GM19023 (cell line): ENCODE results near the gene EXOSC3.
"Not testable (repeated sequence)": the region's sequence is repeated elsewhere in the genome, so short reads cannot be mapped to it uniquely, and the experiment has no call there.

Experiments
- ATAC-seq: cut with Tn5 transposase; IDR thresholded peaks from one replicate; pipeline ENCODE4 v1.9.1; 2021; ENCODE audit warnings: mild to moderate bottlenecking, moderate library complexity; ENCODE audit not compliant: unreplicated experiment

Gene EXOSC3

DNA sequence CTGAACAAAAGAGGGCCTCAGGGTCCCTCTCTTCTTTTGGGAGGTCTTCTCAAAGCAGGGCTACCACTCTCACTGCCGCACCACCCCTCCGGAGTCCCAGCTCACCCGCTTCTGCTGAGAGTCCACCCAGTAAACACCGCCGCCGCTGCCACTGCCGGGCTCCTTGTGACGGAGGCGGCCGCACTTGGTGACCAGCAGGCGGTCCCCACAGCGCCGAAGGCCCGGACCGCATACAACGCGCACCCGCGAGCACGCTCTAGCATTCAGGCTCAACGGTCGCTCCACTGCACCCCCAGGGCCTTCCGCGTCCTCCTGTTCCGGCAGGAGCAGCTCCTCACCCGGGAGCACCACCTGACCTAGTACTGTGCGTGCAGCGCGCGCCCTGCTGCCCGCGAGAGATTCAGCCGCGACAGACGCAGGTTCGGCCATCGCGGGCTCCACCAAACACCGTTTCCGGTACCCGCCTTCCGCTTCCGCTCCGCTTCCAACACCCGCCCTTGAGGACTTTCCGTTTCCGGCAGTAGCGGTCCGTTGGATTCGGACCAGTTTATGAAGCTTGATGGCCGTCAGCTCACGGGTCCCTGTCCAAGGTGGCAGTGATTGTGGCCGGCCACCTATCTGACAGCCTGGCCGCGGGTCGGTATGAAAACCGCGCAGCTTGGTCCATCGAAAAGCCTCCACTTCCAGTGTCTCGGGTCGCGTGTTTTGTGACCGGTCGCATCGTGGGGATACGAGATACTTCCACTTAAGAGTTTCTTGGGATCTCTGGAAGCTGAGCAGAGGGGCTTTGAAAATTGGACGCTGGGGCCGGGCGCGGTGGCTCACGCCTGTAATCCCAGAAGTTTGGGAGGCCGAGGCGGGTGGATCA is at the start of gene EXOSC3:
TSS of gene EXOSC3 (minus strand) at position 449 of the 868 bp plus-strand sequence. CDS start at position 429, 20 bp downstream.
- ATAC-seq: peak; percentile 95

DNA sequence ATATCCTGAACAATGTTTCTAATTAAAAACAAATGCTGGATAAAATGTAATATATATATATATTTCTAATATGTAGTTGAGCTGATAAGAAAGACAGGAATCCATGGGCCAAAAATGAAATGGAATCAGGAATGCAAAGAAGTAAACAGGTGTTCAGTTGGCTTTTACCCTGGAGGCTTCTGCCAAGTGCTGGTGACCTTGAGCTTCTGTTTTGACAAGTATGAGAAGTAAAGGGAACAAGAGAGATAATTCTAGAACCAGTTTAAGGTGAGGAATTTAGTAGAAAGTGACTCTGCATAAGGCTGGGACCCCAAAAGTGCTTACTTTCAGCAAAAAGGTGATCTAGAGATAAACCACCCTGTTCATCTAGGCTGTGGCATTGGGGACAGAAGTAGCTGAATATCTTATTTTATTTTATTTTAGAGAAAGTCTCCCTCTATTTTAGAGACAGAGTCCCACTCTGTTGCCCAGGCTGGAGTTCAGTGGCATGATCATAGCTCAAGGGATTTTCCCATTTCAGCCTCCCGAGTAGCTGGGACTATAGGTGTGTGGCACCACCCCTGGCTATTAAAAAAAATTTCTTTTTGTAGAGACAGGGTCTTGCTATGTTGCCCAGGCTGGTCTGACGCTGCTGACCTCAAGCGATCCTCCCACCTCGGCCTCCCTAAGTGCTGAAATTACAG is 42.8 kb upstream of the EXOSC3 start:
- ATAC-seq: no peak

DNA sequence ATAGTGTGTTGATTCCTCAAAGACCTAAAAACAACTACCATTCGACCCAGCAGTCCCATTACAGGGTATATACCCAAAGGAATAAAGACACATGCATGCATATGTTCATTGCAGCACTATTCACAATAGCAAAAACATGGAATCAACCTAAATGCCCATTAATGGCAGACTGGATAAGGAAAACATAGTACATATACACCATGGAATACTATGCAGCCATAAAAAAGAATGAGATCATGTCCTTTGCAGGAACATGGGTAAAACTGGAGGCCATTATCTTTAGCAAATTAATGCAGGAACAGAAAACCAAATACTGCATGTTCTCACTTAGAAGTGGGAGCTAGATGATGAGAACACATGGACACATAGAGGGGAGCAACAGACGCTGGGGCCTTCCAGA is 40.3 kb upstream of the EXOSC3 start:
- ATAC-seq: not testable (repeated sequence)

DNA sequence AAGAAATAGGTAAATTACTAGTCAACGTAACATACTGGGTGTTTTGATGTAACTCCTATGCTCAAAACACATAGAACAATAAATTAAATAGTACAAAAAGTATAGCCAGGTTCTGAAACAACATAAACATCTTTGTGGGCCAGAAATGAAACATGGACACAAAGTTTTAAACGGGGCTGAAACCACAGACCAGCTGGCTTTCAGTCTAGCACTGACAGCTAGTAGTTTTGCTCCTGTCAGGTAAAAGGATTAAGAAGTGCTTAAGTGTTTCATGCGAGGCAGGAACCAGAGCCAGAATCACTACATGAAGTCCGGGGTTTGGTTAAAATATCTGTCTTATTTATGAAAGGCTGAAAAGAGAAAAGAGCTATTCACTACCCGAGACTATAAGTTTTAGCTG is 35.3 kb upstream of the EXOSC3 start:
- ATAC-seq: no peak

DNA sequence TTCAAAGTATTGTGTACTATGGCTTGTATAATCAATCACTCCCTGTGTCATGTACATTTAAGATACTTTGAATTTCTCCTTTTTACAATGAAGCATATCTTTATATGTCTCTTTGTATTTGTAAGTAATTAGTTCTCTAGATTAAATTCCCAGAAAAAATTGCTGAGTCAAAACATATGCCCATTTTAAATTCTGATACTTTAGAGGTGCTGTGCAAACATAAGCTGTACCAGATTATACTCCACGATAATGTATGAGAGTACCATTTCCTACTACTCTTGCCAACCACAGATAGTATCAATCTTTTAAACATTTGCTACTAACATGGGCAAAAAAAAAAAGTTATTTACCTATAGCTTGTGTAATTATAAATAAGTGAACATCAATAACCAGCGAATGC is 34.0 kb upstream of the EXOSC3 start:
- ATAC-seq: no peak

DNA sequence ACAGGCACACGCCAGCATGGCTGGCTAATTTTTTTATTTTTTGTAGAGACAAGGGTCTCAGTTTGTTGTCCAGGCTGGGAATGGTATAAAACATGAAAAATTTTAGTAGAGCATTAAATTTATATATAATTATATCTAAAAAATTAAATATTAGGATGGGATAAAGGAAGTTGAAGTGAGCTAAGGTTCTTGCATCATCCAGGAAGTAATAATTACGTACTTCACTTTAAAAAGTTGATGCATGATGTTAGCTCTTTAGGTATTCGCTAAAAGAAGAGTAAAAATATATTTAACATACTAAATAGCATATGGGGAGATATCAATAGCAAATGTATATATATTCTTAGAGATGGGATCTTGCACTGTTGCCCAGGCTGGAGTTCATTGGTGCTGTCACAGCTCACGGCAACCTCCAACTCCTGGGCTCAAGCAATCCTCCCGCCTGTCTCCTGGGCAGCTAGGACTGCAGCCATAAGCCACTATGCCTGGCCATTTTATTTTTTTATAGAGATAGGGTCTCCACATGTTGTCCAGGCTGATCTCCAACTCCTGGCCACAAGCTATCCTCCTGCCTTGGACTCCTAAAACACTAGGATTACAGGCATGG is 28.0 kb upstream of the EXOSC3 start:
- ATAC-seq: no peak

DNA sequence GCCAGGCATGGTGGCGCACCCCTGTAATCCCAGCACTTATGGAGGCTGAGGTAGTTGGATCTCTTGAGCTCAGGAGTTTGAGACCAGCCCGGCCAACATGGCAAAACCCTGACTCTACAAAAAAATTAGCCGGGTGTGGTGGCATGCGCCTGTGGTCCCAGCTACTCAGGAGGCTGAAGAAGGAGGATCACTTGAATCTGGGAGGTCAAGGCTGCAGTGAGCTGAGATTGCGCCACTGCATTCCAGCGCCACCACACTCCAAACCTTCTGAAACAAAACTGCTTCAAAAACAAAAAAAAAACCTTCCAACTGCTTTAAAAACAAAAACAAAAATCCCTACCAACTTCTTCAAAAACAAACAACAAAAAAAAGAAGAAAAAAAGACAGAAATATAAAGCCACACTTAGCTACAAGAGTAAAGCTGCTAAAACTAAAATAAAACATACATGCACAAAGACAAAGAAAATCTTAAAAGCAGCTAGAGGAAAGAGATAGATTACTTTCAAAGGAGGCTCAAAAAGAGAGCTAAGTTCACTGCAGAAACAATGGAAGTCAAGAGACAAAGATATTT is 27.1 kb upstream of the EXOSC3 start:
- no peak for ATAC-seq

DNA sequence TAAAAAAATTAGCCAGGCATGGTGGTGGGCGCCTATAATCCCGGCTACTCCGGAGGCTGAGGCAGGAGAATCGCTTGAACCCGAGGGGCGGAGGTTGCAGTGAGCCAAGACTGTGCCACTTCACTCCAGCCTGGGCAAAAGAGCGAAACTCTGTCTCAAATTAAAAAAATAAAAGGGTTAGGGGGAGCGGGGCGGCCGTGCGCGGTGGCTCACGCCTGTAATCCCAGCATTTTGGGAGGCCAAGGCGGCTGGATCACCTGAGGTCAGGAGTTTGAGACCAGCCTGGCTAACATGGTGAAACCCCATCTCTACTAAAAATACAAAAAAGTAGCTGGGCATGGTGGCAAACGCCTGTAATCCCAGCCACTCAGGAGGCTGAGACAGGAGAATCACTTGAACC is 24.8 kb upstream of the EXOSC3 start:
- ATAC-seq: not testable (repeated sequence)

DNA sequence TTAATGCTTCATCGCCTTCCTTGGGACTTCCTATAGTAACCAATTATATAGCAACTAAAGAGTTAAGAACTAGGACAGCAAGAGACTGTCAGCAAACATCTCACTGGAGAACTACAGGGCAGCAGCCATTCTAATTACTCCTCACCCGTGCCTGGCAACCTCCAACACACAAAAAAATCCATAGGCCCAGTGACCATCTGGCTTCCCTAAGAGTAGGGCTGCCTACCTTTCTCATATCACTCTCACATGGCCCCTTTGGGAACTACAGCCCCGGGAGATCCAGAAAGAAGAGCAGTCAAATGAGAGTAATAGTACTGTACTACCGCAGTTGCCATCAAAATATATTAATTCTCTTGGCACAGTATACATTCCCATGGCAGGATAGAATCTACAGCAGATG is 21.4 kb upstream of the EXOSC3 start:
- ATAC-seq: no peak

DNA sequence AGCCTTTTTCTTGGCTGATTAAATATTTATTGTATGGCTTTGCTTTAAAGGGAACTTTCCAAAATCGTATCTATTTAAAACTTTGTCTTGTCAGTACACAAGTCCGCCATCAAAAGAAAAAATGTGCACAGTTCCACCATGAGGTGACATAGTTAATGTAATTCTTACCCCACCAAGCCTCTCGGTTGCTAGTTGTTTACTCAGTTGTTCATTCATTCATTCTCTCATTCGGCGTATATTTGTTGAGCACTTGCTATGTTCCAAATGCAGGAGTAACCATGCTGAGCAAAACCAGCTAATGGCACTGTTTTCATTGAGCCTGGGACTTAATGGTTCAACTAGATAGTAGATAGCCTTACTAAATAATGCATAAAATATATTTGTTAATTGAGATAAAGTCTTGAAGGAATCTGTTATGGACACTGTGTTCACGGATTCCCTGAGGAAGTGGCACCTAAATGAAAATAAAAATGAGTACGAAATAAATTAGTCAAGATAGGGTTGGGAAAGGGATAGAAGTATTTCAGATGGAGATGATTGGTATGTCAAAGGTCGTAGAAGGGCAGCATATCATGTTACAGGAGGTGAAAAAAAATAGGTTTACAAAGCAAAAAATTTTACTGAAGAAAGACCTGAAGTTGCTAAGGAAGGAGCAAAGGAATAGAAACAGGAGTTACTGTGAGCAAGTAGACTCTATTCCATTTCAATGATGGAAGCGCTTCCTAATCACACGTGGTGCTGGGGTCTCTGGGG is 17.3 kb upstream of the EXOSC3 start:
- ATAC-seq: no peak

DNA sequence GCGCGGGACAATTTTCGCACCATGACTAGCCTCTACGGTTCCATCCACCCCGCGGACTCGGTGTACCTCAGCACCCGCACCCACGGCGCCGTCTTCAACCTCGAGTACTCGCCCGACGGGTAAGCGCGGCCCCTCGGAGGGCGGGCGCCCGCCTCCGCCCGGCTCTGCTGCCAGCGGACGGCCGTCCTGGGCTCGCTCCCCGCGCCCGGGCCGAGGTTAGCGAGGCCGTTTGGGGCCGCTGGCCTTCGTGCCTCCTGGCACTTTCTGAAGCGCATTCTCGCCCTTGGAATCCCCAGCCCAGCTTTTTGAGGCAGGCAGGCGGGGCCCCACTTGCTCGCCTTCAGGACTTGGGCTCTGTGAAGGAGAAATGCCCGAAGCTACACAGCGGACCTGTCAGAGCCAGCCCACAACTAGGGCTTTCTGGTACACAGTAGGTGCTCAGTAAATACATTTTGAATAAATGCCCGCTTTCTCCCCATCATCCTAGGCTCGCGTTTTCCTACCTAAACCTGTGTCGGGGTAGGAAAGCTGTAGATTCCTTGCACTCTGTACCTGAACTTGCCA is 16.5 kb upstream of the EXOSC3 start:
- peak; percentile 52 for ATAC-seq

DNA sequence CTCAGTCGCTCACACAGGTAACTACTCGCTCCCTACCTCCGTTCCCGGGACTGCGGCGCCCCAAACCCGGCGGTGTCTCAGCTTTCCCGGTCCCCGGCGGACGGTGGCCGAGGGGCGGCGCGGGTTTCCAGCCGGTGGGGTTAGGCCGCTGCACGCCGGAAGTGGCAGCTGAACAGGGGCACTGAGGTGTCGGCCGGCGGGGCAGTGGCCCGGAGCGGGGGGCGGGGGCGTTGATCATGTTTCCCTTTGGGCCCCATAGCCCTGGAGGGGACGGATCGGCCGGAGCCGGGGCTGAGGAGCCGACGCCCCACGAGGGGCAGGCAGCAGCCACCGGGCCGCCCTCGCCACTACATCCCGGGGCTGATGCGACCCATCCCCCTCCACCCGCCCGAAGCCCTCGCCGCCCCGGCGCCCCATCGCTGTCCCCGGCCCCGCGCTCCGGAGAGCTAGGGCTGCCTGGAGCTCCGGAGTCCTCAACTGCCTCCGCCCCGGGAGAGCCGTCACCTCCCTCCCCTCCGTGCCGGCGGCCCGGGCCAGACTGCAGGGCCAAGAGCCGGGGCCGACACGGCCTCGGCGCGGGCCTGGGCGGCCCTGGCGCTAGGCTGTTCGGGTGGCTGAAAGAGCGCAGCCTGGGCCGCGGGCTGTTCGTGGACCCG is 15.9 kb upstream of the EXOSC3 start, which contains the start of gene DCAF10:
TSS of gene DCAF10 (plus strand) at position 167 of the 656 bp plus-strand sequence. CDS start at position 237, 70 bp downstream.
- peak; percentile 82 for ATAC-seq

DNA sequence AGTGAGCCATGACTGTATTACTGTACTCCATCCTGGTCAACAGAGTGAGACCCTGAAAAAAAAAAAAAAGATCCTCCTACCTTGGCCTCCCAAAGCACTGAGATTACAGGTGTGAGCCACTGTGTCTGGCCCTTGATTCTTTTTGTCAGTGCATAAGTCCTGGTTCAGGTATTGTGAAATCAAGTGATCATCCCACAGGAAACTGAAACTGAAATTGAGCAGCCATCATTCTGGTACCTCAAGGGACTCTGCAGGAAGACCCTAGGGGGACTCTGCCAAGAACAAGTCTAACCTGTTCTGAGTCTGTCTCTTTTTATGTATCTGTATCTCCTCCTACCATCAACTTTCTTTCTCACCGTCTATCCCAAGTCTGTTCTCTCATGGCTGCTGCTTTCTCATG is 13.8 kb upstream of the EXOSC3 start:
- no peak for ATAC-seq

DNA sequence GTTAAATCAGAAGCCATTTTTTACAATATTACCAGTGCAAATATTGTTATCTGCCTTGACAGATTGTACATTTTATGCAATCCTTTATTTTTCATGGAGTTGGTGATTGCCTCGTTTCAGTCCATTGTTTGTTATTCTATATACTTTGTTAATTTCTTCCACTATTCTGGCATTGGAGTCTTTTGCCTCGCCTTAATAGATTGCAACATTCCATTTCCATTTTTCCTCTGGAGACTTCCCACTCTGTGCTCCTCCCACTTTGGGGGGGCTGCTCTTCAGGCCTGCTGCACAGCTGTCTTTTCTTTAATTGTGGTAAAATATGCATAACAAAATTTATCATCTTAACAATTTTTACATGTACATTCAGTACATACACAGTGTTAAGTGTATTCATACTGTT is 11.4 kb upstream of the EXOSC3 start:
- no peak for ATAC-seq

DNA sequence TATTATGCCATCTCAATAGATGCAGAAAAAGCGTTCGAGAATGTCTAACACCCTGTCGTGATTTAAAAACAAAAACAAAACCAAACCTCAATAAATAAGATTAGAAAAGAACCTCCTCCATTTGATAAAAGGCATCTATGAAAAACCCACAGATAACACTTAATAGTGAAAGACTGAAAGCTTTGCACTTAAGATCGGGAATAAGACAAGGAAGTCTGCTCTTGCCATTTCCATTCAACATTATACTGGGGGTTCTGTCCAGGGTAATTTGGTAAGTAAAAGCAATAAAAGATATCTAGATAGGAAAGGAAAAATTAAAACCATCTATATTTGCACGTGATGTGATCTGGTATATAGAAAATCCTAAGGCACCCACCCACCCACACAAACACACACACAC is 7.3 kb upstream of the EXOSC3 start:
- no peak for ATAC-seq

DNA sequence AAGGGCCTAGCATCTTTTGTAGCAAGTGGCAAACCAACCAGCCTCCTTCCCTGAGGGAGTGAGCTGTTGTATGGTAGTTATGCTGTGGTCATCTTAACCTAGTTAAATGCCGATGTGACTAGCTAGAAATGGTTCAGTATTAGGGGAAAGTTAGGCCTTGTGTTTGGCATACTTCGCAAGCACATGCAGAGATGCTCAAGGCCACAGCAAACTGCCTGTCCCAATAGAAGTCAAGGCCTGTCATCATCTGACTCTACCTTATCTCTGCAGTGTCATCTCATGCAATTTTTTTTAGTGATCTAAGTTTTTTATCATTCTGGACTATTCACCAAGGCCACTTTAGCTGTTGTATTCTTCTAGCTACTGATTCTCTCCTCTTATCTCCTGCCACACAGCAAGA is 5.2 kb upstream of the EXOSC3 start:
- no peak for ATAC-seq

DNA sequence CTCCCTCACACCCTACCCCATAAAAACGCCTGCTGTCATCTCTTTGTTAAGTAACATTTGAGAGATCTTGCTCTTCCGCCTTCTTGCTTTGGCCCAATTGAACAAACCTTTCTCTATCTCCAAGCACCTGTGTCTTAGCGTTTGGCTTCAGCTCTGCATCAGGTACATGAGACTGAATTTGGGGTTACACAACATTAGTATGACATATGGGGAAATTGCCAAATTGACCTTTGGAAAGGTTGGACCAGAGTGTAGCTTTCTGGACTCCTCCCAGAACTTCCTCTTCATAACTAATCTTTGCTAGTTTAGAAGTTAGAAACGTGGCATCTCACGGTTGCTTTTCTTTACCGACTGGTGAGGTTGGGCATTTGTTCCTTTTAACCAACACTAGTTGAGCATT is 3.5 kb upstream of the EXOSC3 start:
- no peak for ATAC-seq

DNA sequence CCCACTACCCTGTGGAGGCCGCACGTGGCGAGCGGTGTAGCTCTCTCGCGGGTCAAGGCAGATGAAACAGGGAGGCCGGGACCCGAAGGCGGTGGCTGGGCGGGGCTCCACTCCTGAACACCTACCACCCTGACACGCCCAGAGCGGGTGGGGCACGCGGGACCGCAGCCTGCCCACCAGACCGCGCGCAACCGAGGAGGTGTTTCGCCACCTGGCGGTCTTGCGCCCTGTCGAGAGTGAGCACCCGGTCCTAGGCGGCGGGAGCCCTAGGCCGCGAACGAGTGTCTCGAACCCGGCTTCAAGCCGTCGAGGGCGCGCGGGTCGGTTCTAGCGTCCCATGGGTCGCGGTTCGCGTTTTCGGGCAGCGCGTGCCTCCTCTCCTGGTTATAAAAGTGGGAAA is 2.2 kb upstream of the EXOSC3 start:
- ATAC-seq: no peak

DNA sequence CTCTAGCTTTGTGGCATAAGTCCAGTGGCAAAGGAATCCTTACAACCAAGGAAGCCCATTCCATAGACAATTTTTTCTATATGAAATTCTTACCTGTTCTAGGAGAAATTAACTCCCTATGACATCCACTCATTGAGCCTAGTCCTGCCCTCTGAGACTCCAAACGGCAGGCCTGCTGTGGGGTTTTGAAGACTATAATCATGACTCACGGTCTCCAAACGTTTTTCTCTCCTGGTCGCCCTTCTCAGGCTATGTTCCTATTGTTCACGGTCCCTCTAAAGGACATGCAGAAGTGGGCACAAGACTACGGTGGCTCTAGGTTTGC is 611 bp downstream of the EXOSC3 start:
- no peak for ATAC-seq

DNA sequence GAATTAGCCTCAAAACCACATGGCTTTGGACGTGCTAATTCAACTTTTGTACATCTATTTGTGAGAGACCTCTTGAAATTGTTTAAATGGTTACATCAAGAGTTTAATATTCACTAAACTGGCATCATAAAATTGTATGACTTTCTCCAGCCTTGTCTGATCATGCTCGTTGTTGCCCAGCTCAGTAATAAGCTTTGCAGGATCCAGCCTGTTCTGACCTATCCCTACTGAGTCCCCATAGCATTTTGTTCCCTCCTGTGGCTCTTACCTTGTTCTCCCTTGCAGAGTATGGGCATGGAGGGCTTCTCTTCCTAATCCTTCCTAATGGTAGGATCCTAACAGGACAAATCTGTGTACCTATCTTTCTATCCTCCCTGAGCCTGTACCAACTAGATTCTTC is 6.3 kb downstream of the EXOSC3 start:
- ATAC-seq: no peak
